ENCODE measurements around the gene VSTM2L. TPM values are rescaled to one million over a fixed set of nuclear protein-coding genes. Genes with fewer than 3 reads are reported as not detected.

The VSTM2L gene
- polyA plus RNA-seq, 1 of the 3 experiments (the other 2 are of a cell fraction), result 5.1 TPM

- no peaks in the 10 kb centered on the region for H3K9me2 ChIP-seq
- no peaks in the 10 kb centered on the region for H3F3A ChIP-seq (replicated peaks; ENCODE audit: insufficient read depth)
- H3K27ac ChIP-seq (ENCODE audit: low read depth in 2 of 2, low read length in 1 of 2), result no peak overlapping the region
- peaks cover 0 to 15% of the 10 kb centered on the region in 2 experiments for H3K36me3 ChIP-seq (replicated peaks in 1 of 2; ENCODE audit: control insufficient read depth in 1 of 2, insufficient read depth in 2 of 2, low read length in 1 of 2)
- WGBS (ENCODE audit: low lambda C conversion rate), result 100% methylated on average over 3 of the region's 10 CpGs
- H3K79me2 ChIP-seq (ENCODE audit: insufficient read depth), result no peaks in the 10 kb centered on the region
- H3K4me1 ChIP-seq (ENCODE audit: control insufficient read depth in 1 of 2, insufficient read depth in 2 of 2, low read depth in 1 of 2, low read length in 1 of 2), result peaks cover 0 to 12% of the 10 kb centered on the region in 2 experiments; a peak in 2 of 4 replicates
- TF ChIP-seq TCF12 (IDR thresholded peaks at IDR 0.05) (no peak), NRF1 (IDR thresholded peaks at IDR 0.05; ENCODE audit: low read depth, low read length) (no peak), YY1 (IDR thresholded peaks at IDR 0.05; ENCODE audit: low read depth) (no peak), MXI1 (IDR thresholded peaks at IDR 0.05; ENCODE audit: low read depth, low read length) (no peak), GATA2 (CRISPR knock-in tag; IDR thresholded peaks at IDR 0.05) (no peak), ZBTB33 (IDR thresholded peaks at IDR 0.05; ENCODE audit: borderline replicate concordance, low read depth) (no peak), GABPA (IDR thresholded peaks at IDR 0.05; ENCODE audit: low read depth) (no peak)
- no peak for DNase-seq
- no peak overlapping the region for H3K4me2 ChIP-seq
- CTCF ChIA-PET, result interaction anchor here (1.2 kb wide), 1 partner anchor 301 kb away, joined by 5 read pairs; no protein-coding TSS in a partner anchor
- H2AFZ ChIP-seq (ENCODE audit: low read depth), result no peak overlapping the region
- H3K9me3 ChIP-seq, result no peaks in the 10 kb centered on the region
- no peak overlapping the region for H3K4me3 ChIP-seq (ENCODE audit: low read depth in 2 of 2, low read length in 1 of 2)
- H3K27me3 ChIP-seq (ENCODE audit: insufficient read depth), result no peaks in the 10 kb centered on the region
- no peak overlapping the region for H3K9ac ChIP-seq
- POLR2A ChIA-PET, result no interaction called here
- no peaks in the 10 kb centered on the region for H4K20me1 ChIP-seq (ENCODE audit: insufficient read depth)
Measured at GRCh38 chr20:37866051-37866450, 36.9 kb upstream of the VSTM2L start.

GRCh38 chr20:37867289-37868195 is 35.4 kb upstream of the VSTM2L start:
- no peaks in the 10 kb centered on the region for H3K79me2 ChIP-seq (ENCODE audit: insufficient read depth)
- no peak overlapping the region for H2AFZ ChIP-seq (ENCODE audit: low read depth)
- peaks cover 0 to 10% of the 10 kb centered on the region in 2 experiments for H3K36me3 ChIP-seq (replicated peaks in 1 of 2; ENCODE audit: control insufficient read depth in 1 of 2, insufficient read depth in 2 of 2, low read length in 1 of 2)
- no peak overlapping the region for H3K27ac ChIP-seq (ENCODE audit: low read depth in 2 of 2, low read length in 1 of 2)
- H3K4me2 ChIP-seq, result no peak overlapping the region
- POLR2A ChIA-PET, result no interaction called here
- CTCF ChIA-PET, result interaction anchor here (0.6 kb wide), 1 partner anchor 36 kb away, joined by 4 read pairs; no protein-coding TSS in a partner anchor
- H3K9me3 ChIP-seq, result no peaks in the 10 kb centered on the region
- H3K9me2 ChIP-seq, result no peaks in the 10 kb centered on the region
- H3F3A ChIP-seq (replicated peaks; ENCODE audit: insufficient read depth), result no peaks in the 10 kb centered on the region
- TF ChIP-seq FOXM1 (IDR thresholded peaks at IDR 0.05; ENCODE audit: low read depth) (no peak), RXRA (IDR thresholded peaks at IDR 0.05; ENCODE audit: borderline replicate concordance, low read depth) (no peak), MXI1 (IDR thresholded peaks at IDR 0.05; ENCODE audit: low read depth, low read length) (no peak), EP300 (IDR thresholded peaks at IDR 0.05; ENCODE audit: borderline replicate concordance in 1 of 2, low read depth in 1 of 2, low read length in 1 of 2) (no peak), CTCF (IDR thresholded peaks at IDR 0.05) (no peak), TEAD4 (IDR thresholded peaks at IDR 0.05; ENCODE audit: borderline replicate concordance, insufficient read depth) (no peak), TCF12 (IDR thresholded peaks at IDR 0.05) (no peak), GATA2 (CRISPR knock-in tag; IDR thresholded peaks at IDR 0.05) (no peak), MEF2A (IDR thresholded peaks at IDR 0.05; ENCODE audit: borderline replicate concordance, low read depth) (no peak), RAD21 (IDR thresholded peaks at IDR 0.05; ENCODE audit: low read length) (no peak), PBX3 (IDR thresholded peaks at IDR 0.05) (no peak)
- H3K4me3 ChIP-seq (ENCODE audit: low read depth in 2 of 2, low read length in 1 of 2), result no peak overlapping the region
- H3K4me1 ChIP-seq (ENCODE audit: control insufficient read depth in 1 of 2, insufficient read depth in 2 of 2, low read depth in 1 of 2, low read length in 1 of 2), result peaks cover 0 to 12% of the 10 kb centered on the region in 2 experiments; a peak in 2 of 4 replicates
- no peak overlapping the region for H3K9ac ChIP-seq
- no peak for DNase-seq
- 98% methylated on average over 14 of the region's 15 CpGs for WGBS (ENCODE audit: low lambda C conversion rate)
- H4K20me1 ChIP-seq (ENCODE audit: insufficient read depth), result no peaks in the 10 kb centered on the region
- H3K27me3 ChIP-seq (ENCODE audit: insufficient read depth), result no peaks in the 10 kb centered on the region

All from SK-N-SH (cell line).